ENCODE measurements around the gene TLE4.

GRCh38 chr9:79617395-79617794 lies 45.6 kb downstream of the TLE4 start:
- TF ChIP-seq POLR2AphosphoS5 (IDR thresholded peaks at IDR 0.05; ENCODE audit: low read depth, low read length) (no peak), POLR2A (IDR thresholded peaks at IDR 0.05; ENCODE audit: low read depth, low read length) (no peak)

All from GM12891 (cell line).